Effector CD8-positive, alpha-beta T cell (primary cell): Measurements from ENCODE around the gene KLF18.
"Not testable (repeated sequence)": the region's sequence is repeated elsewhere in the genome, so short reads cannot be mapped to it uniquely, and the experiment has no call there.

ENCODE experiments used
- DNase-seq: peaks from one replicate; lab custom pipeline; 2025; lab: John Stamatoyannopoulos, UW
- total RNA-seq, 4 experiments: gene quantifications; one replicate each; lab custom pipeline; 2026; lab: John Stamatoyannopoulos, UW

KLF18 gene
- total RNA-seq: 0 to 0.18 (median 0) reads per million in 4 experiments

- no peak for DNase-seq
These were observed at the start of gene KLF18 for GRCh38 chr1:44141531-44141930. TSS of gene KLF18 (minus strand) at chr1:44141631. CDS start at chr1:44141631, 0 bp downstream.

- DNase-seq: no peak
These were observed 33.2 kb upstream of the KLF18 start for GRCh38 chr1:44174630-44175029.

- DNase-seq: no peak
These were observed 28.9 kb upstream of the KLF18 start for GRCh38 chr1:44170281-44170823.

- DNase-seq: no peak
These were observed 27.2 kb upstream of the KLF18 start for GRCh38 chr1:44168520-44169098.

GRCh38 chr1:44161546-44161945 lies 20.1 kb upstream of the KLF18 start:
- no peak for DNase-seq

GRCh38 chr1:44158871-44159270 lies 17.4 kb upstream of the KLF18 start:
- no peak for DNase-seq

GRCh38 chr1:44157903-44158302 lies 16.5 kb upstream of the KLF18 start:
- no peak for DNase-seq

- no peak for DNase-seq
These were observed 12.6 kb upstream of the KLF18 start for GRCh38 chr1:44154049-44154448.

GRCh38 chr1:44152692-44153091 lies 11.3 kb upstream of the KLF18 start:
- no peak for DNase-seq

- no peak for DNase-seq
These were observed 10.4 kb upstream of the KLF18 start for GRCh38 chr1:44151808-44152207.

GRCh38 chr1:44151332-44151731 lies 9.9 kb upstream of the KLF18 start:
- no peak for DNase-seq

- no peak for DNase-seq
These were observed 6.2 kb upstream of the KLF18 start for GRCh38 chr1:44147582-44147981.

- no peak for DNase-seq
These were observed 5.3 kb upstream of the KLF18 start for GRCh38 chr1:44146536-44147361.

- no peak for DNase-seq
These were observed 3.7 kb upstream of the KLF18 start for GRCh38 chr1:44144962-44145756.

- DNase-seq: not testable (repeated sequence)
These were observed 1.9 kb downstream of the KLF18 start for GRCh38 chr1:44139565-44139964.

GRCh38 chr1:44138239-44138638 lies 3.2 kb downstream of the KLF18 start:
- no peak for DNase-seq

- no peak for DNase-seq
These were observed 5.5 kb downstream of the KLF18 start for GRCh38 chr1:44135886-44136285.

GRCh38 chr1:44134071-44134920 lies 7.1 kb downstream of the KLF18 start:
- DNase-seq: no peak

GRCh38 chr1:44131411-44131810 lies 10.0 kb downstream of the KLF18 start:
- DNase-seq: no peak

- no peak for DNase-seq
These were observed 11.6 kb downstream of the KLF18 start for GRCh38 chr1:44129616-44130500.
